ENCODE results near the gene FOS. TPM values are rescaled to one million over a fixed set of nuclear protein-coding genes. Genes with fewer than 3 reads are reported as not detected.

FOS gene
- total RNA-seq, 4 donors from 2014 or later, result 62.2 to 181 (median 88.6) TPM

DNA sequence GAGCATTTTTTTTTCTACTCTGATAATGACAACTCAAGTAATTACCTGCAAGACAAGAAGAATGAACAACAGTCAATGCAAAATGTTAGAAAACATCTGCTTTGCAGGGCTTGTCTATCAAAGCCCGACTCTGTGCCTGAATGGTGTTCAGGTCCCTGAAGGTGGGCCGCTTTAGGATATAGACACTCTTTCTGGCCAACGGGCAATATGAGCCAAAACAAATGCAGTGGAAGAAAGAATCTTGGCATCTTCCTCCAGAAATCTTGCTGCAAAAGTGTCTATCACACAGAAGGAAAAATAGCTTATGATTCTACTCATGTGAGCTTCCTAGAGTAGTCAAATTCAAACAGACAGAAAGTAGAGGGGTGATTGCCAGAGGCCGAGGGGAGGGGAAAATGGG is 32.7 kb downstream of the FOS start:
- Histone ChIP-seq H3K4me3 (no peak overlapping the region), H3K4me1 (peaks cover 15 to 45% (median 16%) of the 10 kb centered on the region in 3 donors), H3K9me3 (no peaks in the 10 kb centered on the region), H3K27me3 (no peaks in the 10 kb centered on the region), H3K27ac (peak overlapping the region in 3 of 4 donors; percentile 72 to 83 (median 73)), H3K36me3 (no peaks in the 10 kb centered on the region)
- 27 to 45% methylated on average over 4 of the region's 4 CpGs for WGBS, 2 donors
- intact Hi-C loops (cut with DNase I), result loop anchor here (10.0 kb wide), 1 partner anchor 253 kb away; no protein-coding TSS in a partner anchor
- TF ChIP-seq POLR2A (IDR thresholded peaks at IDR 0.05), result no peak
- TF ChIP-seq, protein P1, sequence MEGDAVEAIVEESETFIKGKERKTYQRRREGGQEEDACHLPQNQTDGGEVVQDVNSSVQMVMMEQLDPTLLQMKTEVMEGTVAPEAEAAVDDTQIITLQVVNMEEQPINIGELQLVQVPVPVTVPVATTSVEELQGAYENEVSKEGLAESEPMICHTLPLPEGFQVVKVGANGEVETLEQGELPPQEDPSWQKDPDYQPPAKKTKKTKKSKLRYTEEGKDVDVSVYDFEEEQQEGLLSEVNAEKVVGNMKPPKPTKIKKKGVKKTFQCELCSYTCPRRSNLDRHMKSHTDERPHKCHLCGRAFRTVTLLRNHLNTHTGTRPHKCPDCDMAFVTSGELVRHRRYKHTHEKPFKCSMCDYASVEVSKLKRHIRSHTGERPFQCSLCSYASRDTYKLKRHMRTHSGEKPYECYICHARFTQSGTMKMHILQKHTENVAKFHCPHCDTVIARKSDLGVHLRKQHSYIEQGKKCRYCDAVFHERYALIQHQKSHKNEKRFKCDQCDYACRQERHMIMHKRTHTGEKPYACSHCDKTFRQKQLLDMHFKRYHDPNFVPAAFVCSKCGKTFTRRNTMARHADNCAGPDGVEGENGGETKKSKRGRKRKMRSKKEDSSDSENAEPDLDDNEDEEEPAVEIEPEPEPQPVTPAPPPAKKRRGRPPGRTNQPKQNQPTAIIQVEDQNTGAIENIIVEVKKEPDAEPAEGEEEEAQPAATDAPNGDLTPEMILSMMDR (IDR thresholded peaks at IDR 0.05), result no peak
- DNase-seq, result no peak

DNA sequence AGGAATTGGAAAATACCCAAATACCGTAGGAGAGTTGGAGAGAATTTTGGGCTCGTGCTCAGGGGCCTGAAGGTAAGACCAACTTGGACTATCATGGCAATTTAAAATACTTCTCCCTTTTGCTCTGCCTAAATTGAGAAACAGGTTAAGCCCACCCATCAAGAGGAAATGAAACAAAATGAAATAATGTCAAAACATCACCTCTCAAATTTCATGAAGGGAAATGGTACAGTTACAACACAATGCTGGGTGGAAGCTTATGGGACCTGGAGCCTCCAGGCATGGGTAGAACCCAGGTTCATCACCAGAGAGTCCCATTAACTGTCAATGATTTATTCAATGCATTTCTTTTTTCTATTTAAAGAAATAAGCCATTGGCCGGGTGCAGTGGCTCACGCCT is 33.7 kb downstream of the FOS start:
- intact Hi-C loops (cut with DNase I), result loop anchor here (10.0 kb wide), 1 partner anchor 252 kb away; no protein-coding TSS in a partner anchor

GRCh38 chr14:75313294-75313693 is 34.7 kb downstream of the FOS start:
- Histone ChIP-seq H3K9me3 (no peaks in the 10 kb centered on the region), H3K4me3 (no peak overlapping the region), H3K36me3 (no peaks in the 10 kb centered on the region), H3K27ac (no peak overlapping the region), H3K27me3 (no peaks in the 10 kb centered on the region), H3K4me1 (peaks cover 15 to 36% (median 16%) of the 10 kb centered on the region in 3 donors)
- DNase-seq, result no peak
- no peak for TF ChIP-seq POLR2A (IDR thresholded peaks at IDR 0.05)
- TF ChIP-seq, protein P1 (IDR thresholded peaks at IDR 0.05), result no peak
- WGBS, 2 donors, result 60 to 63% methylated on average over 5 of the region's 5 CpGs
- intact Hi-C loops (cut with DNase I), result loop anchor here (10.0 kb wide), 1 partner anchor 252 kb away; no protein-coding TSS in a partner anchor

More for the DNA sequence above, 33.7 kb downstream of the FOS start:
- no peaks in the 10 kb centered on the region for H3K36me3 ChIP-seq
- H3K9me3 ChIP-seq, result no peaks in the 10 kb centered on the region
- WGBS, 2 donors, result 59 to 85% methylated on average over 2 to 4 of the region's 4 CpGs
- no peaks in the 10 kb centered on the region for H3K27me3 ChIP-seq
- no peak overlapping the region for H3K4me3 ChIP-seq
- no peak overlapping the region for H3K27ac ChIP-seq
- no peak for TF ChIP-seq POLR2A (IDR thresholded peaks at IDR 0.05)
- TF ChIP-seq, protein P1 (IDR thresholded peaks at IDR 0.05), result no peak
- DNase-seq, result no peak
- H3K4me1 ChIP-seq, result peaks cover 15 to 45% (median 16%) of the 10 kb centered on the region in 3 donors

GRCh38 chr14:75315144-75315543 is 36.5 kb downstream of the FOS start:
- H3K27ac ChIP-seq, result no peak overlapping the region
- no peak overlapping the region for H3K4me3 ChIP-seq
- intact Hi-C loops (cut with DNase I), result loop anchor here (10.0 kb wide), 1 partner anchor 250 kb away; no protein-coding TSS in a partner anchor
- H3K4me1 ChIP-seq, result peaks cover 15 to 32% (median 15%) of the 10 kb centered on the region in 3 donors
- no peak for TF ChIP-seq POLR2A (IDR thresholded peaks at IDR 0.05)
- TF ChIP-seq, protein P1 (IDR thresholded peaks at IDR 0.05), result no peak
- no peaks in the 10 kb centered on the region for H3K36me3 ChIP-seq
- no peaks in the 10 kb centered on the region for H3K9me3 ChIP-seq
- no peaks in the 10 kb centered on the region for H3K27me3 ChIP-seq
- 18 to 25% methylated on average over 4 of the region's 4 CpGs for WGBS, 2 donors
- no peak for DNase-seq

GRCh38 chr14:75317148-75317547 is 38.5 kb downstream of the FOS start:
- WGBS, 2 donors, result 59 to 69% methylated on average over 2 of the region's 4 CpGs

More at GRCh38 chr14:75317148-75317547, 38.5 kb downstream of the FOS start:
- no peak for DNase-seq
- Histone ChIP-seq H3K4me3 (no peak overlapping the region), H3K27ac (no peak overlapping the region), H3K36me3 (no peaks in the 10 kb centered on the region), H3K4me1 (peaks cover 0 to 12% (median 0%) of the 10 kb centered on the region in 3 donors), H3K27me3 (no peaks in the 10 kb centered on the region), H3K9me3 (no peaks in the 10 kb centered on the region)
- TF ChIP-seq, protein P1 (IDR thresholded peaks at IDR 0.05), result no peak
- no peak for TF ChIP-seq POLR2A (IDR thresholded peaks at IDR 0.05)
- intact Hi-C loops (cut with DNase I), result loop anchor here (10.0 kb wide), 1 partner anchor 248 kb away; no protein-coding TSS in a partner anchor
